Measurements from ENCODE around the gene THRSP. TPM values are rescaled to one million over a fixed set of nuclear protein-coding genes. Genes with fewer than 3 reads are reported as not detected.
A peak's percentile ranks its signal among the peaks of the same experiment; 100 is the strongest.
"Not testable (repeated sequence)": the region's sequence is repeated elsewhere in the genome, so short reads cannot be mapped to it uniquely, and the experiment has no call there.

Gene THRSP
- total RNA-seq, 1 experiment from 2014 or later: 0.25 TPM

GRCh38 chr11:78027759-78028158 lies 35.9 kb upstream of the THRSP start:
- TF ChIP-seq CTCF (IDR thresholded peaks at IDR 0.05; ENCODE audit: insufficient read depth in 1 of 2, low read depth in 1 of 2, low read length in 1 of 2, severe bottlenecking in 1 of 2, unreplicated experiment in 1 of 2): no peak
- H3K9me3 ChIP-seq: no peaks in the 10 kb centered on the region
- H3K27me3 ChIP-seq (replicated peaks; ENCODE audit: control insufficient read depth, insufficient read depth, low read length): no peaks in the 10 kb centered on the region
- ChIA-PET CTCF (no interaction called here), POLR2A (interaction anchor here (0.6 kb wide), 1 partner anchor 28 kb away, joined by 4 read pairs; no protein-coding TSS in a partner anchor)
- no peak overlapping the region for H3K4me3 Mint-ChIP-seq (ENCODE audit: unreplicated experiment)
- no peaks in the 10 kb centered on the region for H3K27me3 Mint-ChIP-seq (ENCODE audit: insufficient read depth, unreplicated experiment)
- peak in 1 of 2 experiments; percentile 28 for DNase-seq
- no peaks in the 10 kb centered on the region for H3K9me3 Mint-ChIP-seq (ENCODE audit: unreplicated experiment)
- H3K4me1 ChIP-seq: peaks cover 12% of the 10 kb centered on the region; the same call in 1 of the 2 replicates
- H3K36me3 ChIP-seq (ENCODE audit: control insufficient read depth, insufficient read depth, low read length): no peaks in the 10 kb centered on the region
- H3K4me3 ChIP-seq (ENCODE audit: low read depth, low read length): no peak overlapping the region
- peak overlapping the region; percentile 42 for H3K27ac Mint-ChIP-seq (ENCODE audit: unreplicated experiment)
- H3K4me1 Mint-ChIP-seq (ENCODE audit: low read depth, unreplicated experiment): peaks cover 7% of the 10 kb centered on the region
- BruUV-seq (replicated peaks): no TSS peak
- H3K36me3 Mint-ChIP-seq (ENCODE audit: insufficient read depth, unreplicated experiment): peaks cover 5% of the 10 kb centered on the region
- intact Hi-C loops (cut with micrococcal nuclease; ENCODE audit: unreplicated experiment): no loop called here

GRCh38 chr11:78028423-78028822 lies 35.2 kb upstream of the THRSP start:
- H3K36me3 ChIP-seq (ENCODE audit: control insufficient read depth, insufficient read depth, low read length); H3K27ac Mint-ChIP-seq (ENCODE audit: unreplicated experiment); H3K27me3 Mint-ChIP-seq (ENCODE audit: insufficient read depth, unreplicated experiment); H3K4me3 Mint-ChIP-seq (ENCODE audit: unreplicated experiment); H3K9me3 ChIP-seq; intact Hi-C loops (cut with micrococcal nuclease; ENCODE audit: unreplicated experiment); H3K36me3 Mint-ChIP-seq (ENCODE audit: insufficient read depth, unreplicated experiment); H3K9me3 Mint-ChIP-seq (ENCODE audit: unreplicated experiment); H3K27me3 ChIP-seq (replicated peaks; ENCODE audit: control insufficient read depth, insufficient read depth, low read length); CTCF ChIA-PET; BruUV-seq (replicated peaks); H3K4me3 ChIP-seq (ENCODE audit: low read depth, low read length); H3K4me1 Mint-ChIP-seq (ENCODE audit: low read depth, unreplicated experiment); DNase-seq: not testable (repeated sequence)
- POLR2A ChIA-PET: interaction anchor here (0.6 kb wide), 1 partner anchor 28 kb away, joined by 4 read pairs; no protein-coding TSS in a partner anchor
- peaks cover 12% of the 10 kb centered on the region; the same call in 1 of the 2 replicates for H3K4me1 ChIP-seq

- H3K4me1 ChIP-seq: peaks cover 6% of the 10 kb centered on the region; the same call in 1 of the 2 replicates
- TF ChIP-seq CTCF (IDR thresholded peaks at IDR 0.05; ENCODE audit: insufficient read depth in 1 of 2, low read depth in 1 of 2, low read length in 1 of 2, severe bottlenecking in 1 of 2, unreplicated experiment in 1 of 2): no peak
- peaks cover 5% of the 10 kb centered on the region for H3K36me3 Mint-ChIP-seq (ENCODE audit: insufficient read depth, unreplicated experiment)
- no peaks in the 10 kb centered on the region for H3K9me3 Mint-ChIP-seq (ENCODE audit: unreplicated experiment)
- no peaks in the 10 kb centered on the region for H3K27me3 Mint-ChIP-seq (ENCODE audit: insufficient read depth, unreplicated experiment)
- no peaks in the 10 kb centered on the region for H3K9me3 ChIP-seq
- no peaks in the 10 kb centered on the region for H3K36me3 ChIP-seq (ENCODE audit: control insufficient read depth, insufficient read depth, low read length)
- H3K4me1 Mint-ChIP-seq (ENCODE audit: low read depth, unreplicated experiment): peaks cover 7% of the 10 kb centered on the region
- intact Hi-C loops (cut with micrococcal nuclease; ENCODE audit: unreplicated experiment): no loop called here
- DNase-seq: no peak
- H3K27me3 ChIP-seq (replicated peaks; ENCODE audit: control insufficient read depth, insufficient read depth, low read length): no peaks in the 10 kb centered on the region
- H3K4me3 ChIP-seq (ENCODE audit: low read depth, low read length): no peak overlapping the region
- no peak overlapping the region for H3K27ac Mint-ChIP-seq (ENCODE audit: unreplicated experiment)
- no TSS peak for BruUV-seq (replicated peaks)
- CTCF ChIA-PET: interaction anchor here (1.4 kb wide), 1 partner anchor 15 kb away, joined by 5 read pairs; no protein-coding TSS in a partner anchor
- POLR2A ChIA-PET: interaction anchor here (0.5 to 1.2 kb wide), 3 partner anchors 30 to 38 kb away, joined by 4 to 8 read pairs (median 5); partner anchors contain the start of gene INTS4
- H3K4me3 Mint-ChIP-seq (ENCODE audit: unreplicated experiment): no peak overlapping the region
Measured at GRCh38 chr11:78030429-78031325, 33.0 kb upstream of the THRSP start.
